ENCODE measurements around the gene TOR2A. TPM values are rescaled to one million over a fixed set of nuclear protein-coding genes. Genes with fewer than 3 reads are reported as not detected.

Gene TOR2A
- polyA plus RNA-seq, 3 donors: 57.4 to 63.8 (median 60.0) TPM

GRCh38 chr9:127761491-127761956 is 26.4 kb upstream of the TOR2A start:
- Histone ChIP-seq H3K79me2 (ENCODE audit: insufficient read depth, low read length) (peaks cover 92% of the 10 kb centered on the region), H4K20me1 (ENCODE audit: insufficient read depth, low read length) (peaks cover 100% of the 10 kb centered on the region)

GRCh38 chr9:127761061-127761460 is 26.0 kb upstream of the TOR2A start:
- H3K36me3 Mint-ChIP-seq: peaks cover 53 to 86% of the 10 kb centered on the region in 2 donors
- WGBS (ENCODE audit: insufficient coverage): 97% methylated on average over 5 of the region's 5 CpGs
- H3K27me3 Mint-ChIP-seq (ENCODE audit: low read depth in 3 of 3): peaks cover 0 to 1% (median 1%) of the 10 kb centered on the region in 3 donors
- DNase-seq: no peak
- H3K4me3 Mint-ChIP-seq: no peak overlapping the region
- no peaks in the 10 kb centered on the region for H3K9me3 ChIP-seq (replicated peaks in 1 of 2; ENCODE audit: control insufficient read depth in 1 of 2, insufficient read depth in 1 of 2, low read length in 2 of 2)
- no peaks in the 10 kb centered on the region for H3K27me3 ChIP-seq (ENCODE audit: control insufficient read depth in 2 of 2, insufficient read depth in 2 of 2, low read length in 2 of 2)
- H4K20me1 ChIP-seq (ENCODE audit: insufficient read depth, low read length): peaks cover 100% of the 10 kb centered on the region
- H3K27ac ChIP-seq (ENCODE audit: low read depth in 1 of 2, low read length in 2 of 2): peak overlapping the region in 1 of 2 donors; percentile 58
- H3K4me3 ChIP-seq (replicated peaks in 1 of 3; ENCODE audit: low read depth in 2 of 3, low read length in 3 of 3): no peak overlapping the region
- peaks cover 41% of the 10 kb centered on the region for H3K4me1 Mint-ChIP-seq
- no peaks in the 10 kb centered on the region for H3K9me3 Mint-ChIP-seq
- H3K27ac Mint-ChIP-seq: peak overlapping the region in 4 of 7 donors; percentile 54 to 92 (median 80)
- peaks cover 27 to 30% of the 10 kb centered on the region in 2 donors for H3K4me1 ChIP-seq (ENCODE audit: control insufficient read depth in 1 of 2, insufficient read depth in 2 of 2, low read length in 2 of 2)
- H3K36me3 ChIP-seq (replicated peaks in 1 of 2; ENCODE audit: control insufficient read depth in 1 of 2, insufficient read depth in 2 of 2, low read length in 2 of 2): peaks cover 44 to 78% of the 10 kb centered on the region in 2 donors
- no peak overlapping the region for H3K9ac ChIP-seq (ENCODE audit: insufficient read depth, low read length, poor library complexity, severe bottlenecking)
- H3K79me2 ChIP-seq (ENCODE audit: insufficient read depth, low read length): peaks cover 92% of the 10 kb centered on the region
- no peak for TF ChIP-seq CTCF (IDR thresholded peaks at IDR 0.05)
- no peak overlapping the region for H3K4me2 ChIP-seq (replicated peaks; ENCODE audit: extremely low read depth, low read length, poor library complexity, severe bottlenecking)
- H2AFZ ChIP-seq (ENCODE audit: insufficient read depth, low read depth, low read length, poor library complexity, severe bottlenecking): no peak overlapping the region
- intact Hi-C loops (cut with micrococcal nuclease): loop anchor here (5.0 kb wide), 1 partner anchor 36 kb away; no protein-coding TSS in a partner anchor

More at GRCh38 chr9:127761491-127761956, 26.4 kb upstream of the TOR2A start:
- Mint-ChIP-seq H3K4me1 (peaks cover 46% of the 10 kb centered on the region), H3K4me3 (no peak overlapping the region), H3K9me3 (no peaks in the 10 kb centered on the region), H3K27me3 (ENCODE audit: low read depth in 3 of 3) (peaks cover 0 to 1% (median 1%) of the 10 kb centered on the region in 3 donors), H3K36me3 (peaks cover 58 to 87% of the 10 kb centered on the region in 2 donors), H3K27ac (peak overlapping the region in 6 of 7 donors; percentile 54 to 92 (median 87))
- Histone ChIP-seq H3K4me1 (ENCODE audit: control insufficient read depth in 1 of 2, insufficient read depth in 2 of 2, low read length in 2 of 2) (peaks cover 27 to 30% of the 10 kb centered on the region in 2 donors), H3K4me2 (replicated peaks; ENCODE audit: extremely low read depth, low read length, poor library complexity, severe bottlenecking) (no peak overlapping the region), H3K27ac (ENCODE audit: low read depth in 1 of 2, low read length in 2 of 2) (peak overlapping the region in 1 of 2 donors; percentile 58), H2AFZ (ENCODE audit: insufficient read depth, low read depth, low read length, poor library complexity, severe bottlenecking) (no peak overlapping the region), H3K9ac (ENCODE audit: insufficient read depth, low read length, poor library complexity, severe bottlenecking) (no peak overlapping the region), H3K36me3 (replicated peaks in 1 of 2; ENCODE audit: control insufficient read depth in 1 of 2, insufficient read depth in 2 of 2, low read length in 2 of 2) (peaks cover 46 to 78% of the 10 kb centered on the region in 2 donors), H3K27me3 (ENCODE audit: control insufficient read depth in 2 of 2, insufficient read depth in 2 of 2, low read length in 2 of 2) (no peaks in the 10 kb centered on the region), H3K4me3 (replicated peaks in 1 of 3; ENCODE audit: low read depth in 2 of 3, low read length in 3 of 3) (no peak overlapping the region), H3K9me3 (replicated peaks in 1 of 2; ENCODE audit: control insufficient read depth in 1 of 2, insufficient read depth in 1 of 2, low read length in 2 of 2) (no peaks in the 10 kb centered on the region)
- TF ChIP-seq CTCF (IDR thresholded peaks at IDR 0.05): no peak
- no peak for DNase-seq
- WGBS (ENCODE audit: insufficient coverage): 100% methylated on average over 5 of the region's 5 CpGs
- intact Hi-C loops (cut with micrococcal nuclease): loop anchor here (5.0 kb wide), 1 partner anchor 36 kb away; no protein-coding TSS in a partner anchor

All from CD14-positive monocyte (primary cell).